OCI-LY3 (cell line): Measurements from ENCODE around the gene PHF21B.

Experiments used
- H2AFZ ChIP-seq: fragments of 200-600, 300-600 bp; shearing (Covaris generic); 2 replicates; pipeline ENCODE4 v1.6.0; 2014; ENCODE audit warnings: antibody characterized with exemption, low read depth, low read length
- H3K27ac ChIP-seq: fragments of 200-600, 300-600 bp; sonication (generic); 2 replicates; pipeline ENCODE4 v1.5.1; 2014; ENCODE audit warnings: mild to moderate bottlenecking, low read length, moderate library complexity, mixed read lengths
- H3K27me3 ChIP-seq: fragments of 200-600, 300-600 bp; sonication (generic); 2 replicates; pipeline ENCODE4 v1.6.1; 2014; ENCODE audit warnings: low read depth, low read length, mixed read lengths
- H3K36me3 ChIP-seq: fragments of 200-600, 300-600 bp; sonication (generic); replicated peaks from 2 replicates; pipeline ENCODE3; 2014; ENCODE audit warnings: low read depth, low read length, mixed read lengths
- H3K4me1 ChIP-seq: fragments of 300-600, 200-600 bp; sonication (generic); 2 replicates; pipeline ENCODE4 v1.6.1; 2014; ENCODE audit warnings: low read length, mixed read lengths
- H3K4me2 ChIP-seq: fragments of 200-600, 300-600 bp; sonication (generic); 2 replicates; pipeline ENCODE4 v1.6.1; 2014; ENCODE audit warnings: low read length, mixed read lengths
- H3K4me3 ChIP-seq: fragments of 300-600, 200-600 bp; sonication (generic); 2 replicates; pipeline ENCODE4 v1.5.1; 2014; ENCODE audit warnings: antibody characterized with exemption, mild to moderate bottlenecking, low read length, moderate library complexity
- H3K79me2 ChIP-seq: fragments of 300-600, 200-600 bp; shearing (Covaris generic); 2 replicates; pipeline ENCODE4 v1.6.1; 2014; ENCODE audit warnings: mild to moderate bottlenecking, low read length, mixed read lengths
- H3K9ac ChIP-seq: fragments of 300-600, 200-600 bp; shearing (Covaris generic); 2 replicates; pipeline ENCODE4 v1.6.0; 2014; ENCODE audit warnings: mild to moderate bottlenecking, low read length, moderate library complexity
- H3K9me3 ChIP-seq: fragments of 200-600, 300-600 bp; shearing (Covaris generic); 2 replicates; pipeline ENCODE4 v1.6.1; 2014; ENCODE audit warnings: low read length, mixed read lengths; ENCODE audit not compliant: insufficient read depth
- H4K20me1 ChIP-seq: fragments of 200-600, 300-600 bp; sonication (generic); 2 replicates; pipeline ENCODE4 v1.6.1; 2016; ENCODE audit warnings: low read length, mixed read lengths; ENCODE audit not compliant: insufficient read depth
- EZH2phosphoT487 ChIP-seq: fragments of 200-600 bp; shearing (Covaris generic); IDR thresholded peaks from 2 replicates; pipeline ENCODE4 v1.6.1; 2018; ENCODE audit warnings: antibody characterized with exemption, mixed run types, low read depth
- TF ChIP-seq, protein P1 (sequence below): fragments of 200-600, 300-600 bp; sonication (generic); IDR thresholded peaks from 2 replicates; pipeline ENCODE4 v1.5.1; 2014; ENCODE audit warnings: antibody characterized with exemption, low read length, low read depth

Gene PHF21B

DNA sequence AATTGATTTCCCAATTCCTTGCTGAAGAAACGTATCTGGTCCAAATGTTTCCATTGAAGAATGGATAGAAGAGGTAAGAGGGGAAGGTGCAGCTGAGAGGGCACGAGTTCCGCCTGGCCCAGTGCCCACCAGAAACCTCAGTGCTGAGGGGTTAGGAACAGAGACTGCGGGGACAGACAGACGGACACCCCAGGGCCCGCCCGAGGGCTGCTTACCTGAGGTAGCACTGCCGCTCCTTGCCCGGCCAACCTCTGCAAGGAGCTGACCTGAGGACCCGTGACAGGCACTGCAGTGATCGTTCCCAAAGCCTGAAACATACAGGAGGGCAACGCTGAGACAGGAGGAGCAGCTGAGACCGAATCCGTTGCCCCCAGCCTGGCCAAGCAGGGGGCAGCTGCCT lies 89.6 kb downstream of the PHF21B start:
- TF ChIP-seq, protein P1, sequence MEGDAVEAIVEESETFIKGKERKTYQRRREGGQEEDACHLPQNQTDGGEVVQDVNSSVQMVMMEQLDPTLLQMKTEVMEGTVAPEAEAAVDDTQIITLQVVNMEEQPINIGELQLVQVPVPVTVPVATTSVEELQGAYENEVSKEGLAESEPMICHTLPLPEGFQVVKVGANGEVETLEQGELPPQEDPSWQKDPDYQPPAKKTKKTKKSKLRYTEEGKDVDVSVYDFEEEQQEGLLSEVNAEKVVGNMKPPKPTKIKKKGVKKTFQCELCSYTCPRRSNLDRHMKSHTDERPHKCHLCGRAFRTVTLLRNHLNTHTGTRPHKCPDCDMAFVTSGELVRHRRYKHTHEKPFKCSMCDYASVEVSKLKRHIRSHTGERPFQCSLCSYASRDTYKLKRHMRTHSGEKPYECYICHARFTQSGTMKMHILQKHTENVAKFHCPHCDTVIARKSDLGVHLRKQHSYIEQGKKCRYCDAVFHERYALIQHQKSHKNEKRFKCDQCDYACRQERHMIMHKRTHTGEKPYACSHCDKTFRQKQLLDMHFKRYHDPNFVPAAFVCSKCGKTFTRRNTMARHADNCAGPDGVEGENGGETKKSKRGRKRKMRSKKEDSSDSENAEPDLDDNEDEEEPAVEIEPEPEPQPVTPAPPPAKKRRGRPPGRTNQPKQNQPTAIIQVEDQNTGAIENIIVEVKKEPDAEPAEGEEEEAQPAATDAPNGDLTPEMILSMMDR: no peak
- TF ChIP-seq EZH2phosphoT487: no peak
- Histone ChIP-seq H3K4me3 (no peak overlapping the region), H2AFZ (no peak overlapping the region), H3K9me3 (no peaks in the 10 kb centered on the region), H3K4me2 (no peak overlapping the region), H4K20me1 (0 out of 2 replicates have a peak, but pooled peaks cover 3% of the 10 kb centered on the region), H3K27ac (no peak overlapping the region), H3K4me1 (no peaks in the 10 kb centered on the region), H3K27me3 (no peaks in the 10 kb centered on the region), H3K36me3 (no peaks in the 10 kb centered on the region), H3K9ac (no peak overlapping the region), H3K79me2 (no peaks in the 10 kb centered on the region)

DNA sequence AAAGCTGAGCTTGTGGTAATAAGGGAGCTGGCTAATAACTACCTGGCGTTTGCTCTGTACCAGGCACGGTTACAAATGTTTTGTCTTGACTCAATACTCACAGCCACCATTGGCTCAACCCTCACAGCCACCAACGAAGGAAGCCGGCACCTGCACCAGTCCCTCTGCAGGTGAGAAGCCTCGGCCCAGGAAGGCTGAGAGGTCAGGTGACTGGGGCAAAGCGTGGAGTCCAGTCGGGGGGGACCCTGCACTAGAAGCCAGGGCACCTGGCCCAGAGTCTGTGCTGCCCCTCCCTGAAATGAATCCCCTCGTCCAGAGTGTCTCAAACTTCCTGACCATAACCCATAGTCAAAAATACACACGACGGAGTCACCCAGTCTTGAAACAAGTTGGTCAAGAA lies 90.1 kb downstream of the PHF21B start:
- H3K9me3 ChIP-seq: no peaks in the 10 kb centered on the region
- TF ChIP-seq EZH2phosphoT487: no peak
- TF ChIP-seq, protein P1: no peak
- H3K4me3 ChIP-seq: no peak overlapping the region
- H2AFZ ChIP-seq: no peak overlapping the region
- no peaks in the 10 kb centered on the region for H3K4me1 ChIP-seq
- no peak overlapping the region for H3K4me2 ChIP-seq
- no peak overlapping the region for H3K27ac ChIP-seq
- no peaks in the 10 kb centered on the region for H3K79me2 ChIP-seq
- no peak overlapping the region for H3K9ac ChIP-seq
- 0 out of 2 replicates have a peak, but pooled peaks cover 3% of the 10 kb centered on the region for H4K20me1 ChIP-seq
- H3K36me3 ChIP-seq: no peaks in the 10 kb centered on the region
- no peaks in the 10 kb centered on the region for H3K27me3 ChIP-seq

DNA sequence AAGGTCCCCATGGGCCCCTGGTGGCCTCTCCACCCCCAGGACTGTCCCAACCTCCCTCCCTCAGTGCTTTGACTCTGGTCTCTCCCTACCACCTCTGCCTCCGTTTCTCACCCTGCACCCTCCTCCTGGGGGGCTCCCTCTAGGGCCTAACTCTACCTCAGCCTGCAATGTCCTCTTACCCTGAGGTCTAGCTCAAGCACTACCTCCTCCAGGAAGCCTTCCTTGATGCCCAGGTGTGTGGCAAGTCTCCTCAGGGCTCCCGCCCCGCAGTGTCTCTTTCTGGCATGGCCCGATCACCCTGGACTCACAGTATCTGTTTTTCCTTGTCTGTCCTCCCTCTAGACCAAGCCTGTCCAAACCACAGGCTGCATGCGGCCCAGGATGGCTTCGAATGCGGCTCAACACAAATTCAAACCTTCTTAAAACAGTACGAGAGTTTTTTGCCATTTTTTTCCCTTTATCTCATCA lies 90.8 kb downstream of the PHF21B start:
- Histone ChIP-seq H3K27ac (no peak overlapping the region), H3K27me3 (no peaks in the 10 kb centered on the region), H3K4me3 (no peak overlapping the region), H3K9me3 (no peaks in the 10 kb centered on the region), H4K20me1 (0 out of 2 replicates have a peak, but pooled peaks cover 3% of the 10 kb centered on the region), H3K36me3 (no peaks in the 10 kb centered on the region), H3K9ac (no peak overlapping the region), H2AFZ (no peak overlapping the region), H3K79me2 (no peaks in the 10 kb centered on the region), H3K4me1 (no peaks in the 10 kb centered on the region), H3K4me2 (no peak overlapping the region)
- no peak for TF ChIP-seq EZH2phosphoT487
- TF ChIP-seq, protein P1: no peak

DNA sequence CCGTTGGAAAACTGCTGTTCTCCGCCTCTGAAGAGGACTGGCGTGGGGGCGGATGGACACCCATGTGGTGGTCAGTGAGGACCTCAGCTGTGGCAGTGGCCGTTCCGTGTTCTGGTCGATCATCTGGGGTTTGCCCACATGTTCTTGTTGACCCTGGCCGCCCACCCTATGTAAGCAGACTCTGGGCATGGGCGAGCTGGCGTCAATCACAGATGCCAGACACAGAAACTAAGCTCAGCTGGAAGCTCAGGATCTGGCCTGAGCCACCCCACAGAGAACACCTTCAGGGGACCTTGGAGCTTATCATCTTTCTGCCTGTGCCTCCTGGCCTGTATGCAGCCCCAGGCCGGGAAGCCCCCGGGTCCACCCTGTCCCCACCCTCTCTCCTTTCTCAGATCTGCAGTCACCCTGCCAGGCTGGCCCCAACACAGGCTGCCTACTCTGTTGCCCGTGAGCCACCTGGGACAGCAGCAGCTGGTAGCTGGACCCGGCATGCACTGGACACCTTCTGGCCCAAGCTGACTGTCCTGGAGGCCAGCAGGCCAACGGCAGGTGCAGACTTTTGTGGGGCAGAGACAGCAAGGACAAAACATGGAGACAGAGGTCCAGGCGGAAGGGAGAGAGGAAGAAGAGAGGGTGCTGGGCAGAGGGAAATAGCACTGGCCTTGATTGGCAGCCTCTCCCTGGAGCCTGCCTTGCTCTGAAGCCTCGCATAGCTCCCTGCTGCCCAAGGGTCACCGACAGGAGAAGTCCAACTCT lies 91.5 kb downstream of the PHF21B start:
- Histone ChIP-seq H3K4me3 (no peak overlapping the region), H3K36me3 (peaks cover 4% of the 10 kb centered on the region), H3K27me3 (no peaks in the 10 kb centered on the region), H3K4me2 (no peak overlapping the region), H3K4me1 (no peaks in the 10 kb centered on the region), H2AFZ (no peak overlapping the region), H3K79me2 (no peaks in the 10 kb centered on the region), H3K9me3 (no peaks in the 10 kb centered on the region), H3K27ac (no peak overlapping the region), H4K20me1 (0 out of 2 replicates have a peak, but pooled peaks cover 3% of the 10 kb centered on the region), H3K9ac (no peak overlapping the region)
- TF ChIP-seq EZH2phosphoT487: no peak
- TF ChIP-seq, protein P1: no peak
